Activated CD4-positive, alpha-beta T cell treated with anti-CD3 and anti-CD28 coated beads for 4 hours (primary cell): ENCODE results near the gene CLCN1.
"Not testable (repeated sequence)": the region's sequence is repeated elsewhere in the genome, so short reads cannot be mapped to it uniquely, and the experiment has no call there.

ENCODE experiments used
- DNase-seq, 2 donors: peaks; one replicate each; pipeline ENCODE4 v3.0.0-alpha.2; 2020

Gene CLCN1

GRCh38 chr7:143388051-143388450 lies 72.1 kb downstream of the CLCN1 start:
- DNase-seq, result no peak

DNA sequence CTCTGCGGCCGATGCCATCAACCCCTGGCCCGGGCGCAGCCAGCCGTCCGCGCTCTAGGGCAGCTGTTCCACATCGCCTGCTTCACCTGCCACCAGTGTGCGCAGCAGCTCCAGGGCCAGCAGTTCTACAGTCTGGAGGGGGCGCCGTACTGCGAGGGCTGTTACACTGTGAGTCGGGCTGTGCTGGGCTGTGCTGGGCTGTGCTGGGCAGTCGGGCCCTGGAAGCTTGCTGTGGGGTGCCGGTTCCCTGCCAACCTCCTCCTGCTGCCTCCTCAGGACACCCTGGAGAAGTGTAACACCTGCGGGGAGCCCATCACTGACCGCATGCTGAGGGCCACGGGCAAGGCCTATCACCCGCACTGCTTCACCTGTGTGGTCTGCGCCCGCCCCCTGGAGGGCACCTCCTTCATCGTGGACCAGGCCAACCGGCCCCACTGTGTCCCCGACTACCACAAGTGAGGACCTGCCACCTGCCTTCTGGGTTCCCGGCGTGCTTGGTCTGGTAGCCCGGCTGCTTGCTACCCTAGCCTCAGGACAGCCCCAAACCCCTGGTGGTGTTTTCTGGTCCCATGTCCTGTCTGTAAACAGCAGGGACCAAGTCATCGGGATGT lies 72.7 kb downstream of the CLCN1 start:
- no peak for DNase-seq

DNA sequence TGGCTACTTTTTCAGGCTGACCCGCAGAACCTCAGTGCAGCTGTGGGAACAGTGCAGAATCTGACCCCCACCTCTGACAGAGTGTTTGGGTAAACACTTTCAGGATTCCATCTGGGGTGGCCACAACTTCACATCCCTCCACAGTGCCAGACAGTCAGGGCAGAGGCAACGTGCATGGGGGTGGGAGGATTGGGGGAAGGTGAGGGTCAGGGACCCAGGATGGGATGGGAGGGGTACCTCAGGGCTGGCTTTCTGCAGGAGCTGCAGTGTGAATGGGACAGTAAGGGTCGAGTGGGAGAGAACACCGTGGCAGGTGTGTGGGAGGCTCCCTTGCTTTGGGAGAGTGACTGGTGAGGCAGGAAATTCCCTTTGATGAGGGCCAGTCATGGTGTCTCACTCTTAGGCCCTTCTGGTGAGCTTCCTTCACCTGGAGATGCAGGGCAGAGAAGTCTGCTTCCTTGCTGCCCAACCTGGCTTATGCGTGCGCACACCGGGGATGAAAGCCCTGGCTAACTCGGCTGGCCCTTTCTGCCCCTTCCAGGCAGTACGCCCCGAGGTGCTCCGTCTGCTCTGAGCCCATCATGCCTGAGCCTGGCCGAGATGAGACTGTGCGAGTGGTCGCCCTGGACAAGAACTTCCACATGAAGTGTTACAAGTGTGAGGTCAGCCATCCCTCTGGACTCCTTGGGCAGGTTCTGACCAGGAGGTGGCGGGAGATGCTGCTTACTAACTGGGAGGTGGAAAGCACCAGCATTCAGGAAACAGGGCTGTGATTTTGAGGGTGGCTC lies 73.6 kb downstream of the CLCN1 start:
- DNase-seq, result no peak

GRCh38 chr7:143390104-143390772 lies 74.3 kb downstream of the CLCN1 start:
- no peak for DNase-seq

GRCh38 chr7:143390773-143391317 lies 74.9 kb downstream of the CLCN1 start:
- DNase-seq, result no peak

DNA sequence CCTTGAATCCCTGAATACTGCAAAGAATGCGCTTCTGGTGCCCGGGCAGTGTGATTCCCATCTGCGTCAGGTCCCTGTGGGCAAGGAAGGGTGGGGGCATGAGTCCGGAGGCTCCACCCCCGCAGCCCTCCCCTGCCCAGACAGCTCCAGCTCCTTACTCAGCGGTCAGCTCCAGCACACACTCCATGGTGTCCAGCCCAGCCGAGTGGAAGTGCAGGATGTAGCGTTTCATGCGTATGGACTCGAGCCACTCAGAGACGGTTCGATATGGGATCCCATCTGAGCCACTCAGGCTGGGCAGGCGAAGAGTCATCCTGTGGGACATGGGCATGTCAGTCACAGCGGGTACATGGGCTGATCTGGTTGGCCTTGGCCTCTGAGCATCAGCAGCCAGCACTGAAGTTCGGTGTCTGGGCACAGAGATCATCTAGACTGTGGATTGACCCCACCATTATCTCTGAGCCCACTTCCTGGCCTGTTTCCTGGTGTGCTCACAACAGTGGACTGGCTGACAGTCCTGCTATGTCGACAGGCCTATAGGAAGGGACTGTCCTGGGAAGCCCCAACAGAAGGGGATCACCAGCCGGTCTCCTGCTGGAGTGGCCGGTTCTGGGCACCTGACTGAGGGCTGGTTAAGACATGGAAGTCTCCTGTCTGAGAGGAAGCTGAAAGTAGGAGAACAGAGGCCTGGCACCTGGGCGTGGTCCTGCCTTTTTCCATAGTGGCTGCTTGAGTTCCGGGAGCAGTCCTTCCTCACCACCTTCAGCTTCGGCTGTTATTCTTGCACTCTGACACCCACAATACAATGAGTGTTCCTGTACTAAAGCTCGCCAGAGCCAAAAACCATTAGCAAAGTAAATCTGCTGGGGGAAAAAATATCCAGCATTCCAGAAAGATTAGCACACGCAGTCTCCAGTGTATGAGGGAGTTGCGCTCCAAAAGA lies 75.8 kb downstream of the CLCN1 start:
- no peak for DNase-seq

DNA sequence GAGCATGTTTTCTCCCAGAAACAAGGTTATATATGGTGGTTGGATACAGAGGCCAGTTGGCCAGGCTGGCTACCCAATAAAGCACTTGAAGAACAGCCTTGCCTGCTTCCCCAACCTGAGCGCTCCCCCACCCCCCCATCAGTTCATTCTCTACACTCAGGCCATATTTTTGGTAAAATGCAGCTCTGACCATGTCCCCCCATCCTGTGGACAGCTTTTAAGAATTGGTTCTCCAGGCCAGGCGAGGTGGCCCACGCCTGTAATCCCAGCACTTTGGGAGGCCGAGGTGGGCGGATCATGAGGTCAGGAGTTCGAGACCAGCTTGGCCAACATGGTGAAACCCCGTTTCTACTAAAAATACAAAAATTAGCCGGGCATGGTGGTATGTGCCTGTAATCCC lies 76.5 kb downstream of the CLCN1 start:
- not testable (repeated sequence) for DNase-seq

DNA sequence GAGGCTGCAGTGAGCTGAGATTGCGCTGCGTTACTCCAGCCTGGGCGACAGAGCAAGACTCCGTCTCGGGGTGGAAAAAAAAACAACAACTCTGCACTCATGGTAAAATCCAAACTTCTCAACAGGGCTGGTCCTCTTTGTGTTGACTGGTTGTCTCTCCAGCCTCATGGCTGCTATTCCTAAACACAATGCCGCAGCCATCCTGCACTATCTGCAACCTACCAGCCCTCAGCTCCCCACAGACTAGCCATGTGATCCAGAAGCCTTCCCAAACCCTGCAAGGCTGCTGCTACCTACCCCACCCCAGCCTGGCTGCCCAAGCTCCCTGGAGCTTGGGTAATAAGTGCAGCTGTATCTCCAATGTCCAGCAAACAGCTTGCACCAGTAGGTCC lies 77.0 kb downstream of the CLCN1 start:
- no peak for DNase-seq

DNA sequence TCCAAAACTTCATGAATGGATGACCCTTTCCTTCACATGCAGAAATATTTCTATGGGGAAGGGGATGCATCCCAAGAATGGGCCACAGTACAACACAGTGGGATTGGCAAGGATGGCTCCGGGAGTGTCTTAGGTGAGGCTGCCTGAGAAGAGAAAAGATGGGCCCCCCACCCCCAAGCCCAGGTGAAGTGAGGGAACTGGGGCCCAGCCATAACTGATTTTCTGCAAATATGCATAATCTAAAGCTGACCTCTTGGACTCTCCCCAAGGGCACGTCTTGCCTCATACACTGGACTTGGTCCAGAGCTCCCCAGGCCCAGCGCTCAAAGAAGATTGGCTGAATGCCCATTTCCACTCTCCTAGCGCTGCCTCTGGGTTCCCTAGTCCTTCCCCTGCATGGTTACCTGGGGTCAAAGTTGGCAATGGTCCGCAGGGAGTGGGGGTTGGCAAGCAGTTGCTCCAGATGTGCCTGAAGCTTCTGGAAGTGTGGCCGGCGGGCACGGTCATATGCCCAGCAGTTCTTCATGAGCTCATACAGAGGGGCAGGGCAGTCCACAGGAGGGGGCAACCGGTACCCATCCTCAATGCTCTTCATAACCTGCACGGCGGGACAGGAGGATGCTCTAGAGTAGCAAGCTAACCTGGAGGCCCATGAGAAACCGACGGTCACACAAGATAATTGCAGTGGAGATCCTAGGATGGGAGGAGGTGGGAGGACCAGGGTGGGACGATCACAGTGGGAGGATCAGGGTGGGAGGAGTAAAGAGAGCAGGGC lies 77.5 kb downstream of the CLCN1 start:
- DNase-seq, result no peak

DNA sequence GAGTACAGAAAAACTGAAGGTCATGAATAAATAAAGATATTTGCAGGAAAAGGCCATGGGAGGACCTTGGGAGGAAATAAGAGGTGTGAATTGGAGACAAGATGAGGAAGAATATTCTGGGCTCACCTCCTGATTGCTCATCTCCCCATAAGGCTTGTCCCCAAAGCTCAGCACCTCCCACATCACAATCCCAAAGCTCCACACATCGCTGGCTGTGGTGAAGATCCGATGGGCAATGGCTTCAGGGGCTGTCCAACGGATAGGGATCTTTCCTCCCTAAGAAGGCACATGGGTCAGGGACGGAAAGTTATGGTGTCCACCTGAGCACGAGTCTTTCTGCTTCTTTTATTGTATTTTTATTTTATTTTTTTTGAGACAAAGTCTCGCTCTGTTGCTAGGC lies 78.2 kb downstream of the CLCN1 start:
- no peak for DNase-seq

GRCh38 chr7:143394777-143395176 lies 78.9 kb downstream of the CLCN1 start:
- DNase-seq, result no peak

GRCh38 chr7:143395187-143396149 lies 79.6 kb downstream of the CLCN1 start:
- DNase-seq, result no peak

DNA sequence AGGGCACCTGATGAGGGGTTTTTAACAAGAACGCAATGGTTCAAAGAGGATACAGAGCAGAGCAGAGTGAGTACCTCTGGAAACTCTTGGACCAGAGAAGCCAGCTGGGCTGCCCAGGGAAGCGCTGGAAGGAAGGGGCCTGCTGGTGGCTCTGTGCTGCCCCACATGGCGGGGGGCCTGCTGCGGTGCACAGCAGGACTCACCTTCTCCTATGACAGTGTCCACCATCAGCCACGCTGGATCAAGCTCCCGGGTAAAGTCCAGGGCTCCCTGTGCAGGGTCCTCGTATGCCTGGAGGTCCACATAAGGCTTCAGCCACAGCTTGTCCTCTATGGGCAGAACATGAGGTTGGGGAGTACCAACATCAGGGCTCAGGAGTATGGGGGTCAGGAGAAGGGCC lies 80.3 kb downstream of the CLCN1 start:
- no peak for DNase-seq

DNA sequence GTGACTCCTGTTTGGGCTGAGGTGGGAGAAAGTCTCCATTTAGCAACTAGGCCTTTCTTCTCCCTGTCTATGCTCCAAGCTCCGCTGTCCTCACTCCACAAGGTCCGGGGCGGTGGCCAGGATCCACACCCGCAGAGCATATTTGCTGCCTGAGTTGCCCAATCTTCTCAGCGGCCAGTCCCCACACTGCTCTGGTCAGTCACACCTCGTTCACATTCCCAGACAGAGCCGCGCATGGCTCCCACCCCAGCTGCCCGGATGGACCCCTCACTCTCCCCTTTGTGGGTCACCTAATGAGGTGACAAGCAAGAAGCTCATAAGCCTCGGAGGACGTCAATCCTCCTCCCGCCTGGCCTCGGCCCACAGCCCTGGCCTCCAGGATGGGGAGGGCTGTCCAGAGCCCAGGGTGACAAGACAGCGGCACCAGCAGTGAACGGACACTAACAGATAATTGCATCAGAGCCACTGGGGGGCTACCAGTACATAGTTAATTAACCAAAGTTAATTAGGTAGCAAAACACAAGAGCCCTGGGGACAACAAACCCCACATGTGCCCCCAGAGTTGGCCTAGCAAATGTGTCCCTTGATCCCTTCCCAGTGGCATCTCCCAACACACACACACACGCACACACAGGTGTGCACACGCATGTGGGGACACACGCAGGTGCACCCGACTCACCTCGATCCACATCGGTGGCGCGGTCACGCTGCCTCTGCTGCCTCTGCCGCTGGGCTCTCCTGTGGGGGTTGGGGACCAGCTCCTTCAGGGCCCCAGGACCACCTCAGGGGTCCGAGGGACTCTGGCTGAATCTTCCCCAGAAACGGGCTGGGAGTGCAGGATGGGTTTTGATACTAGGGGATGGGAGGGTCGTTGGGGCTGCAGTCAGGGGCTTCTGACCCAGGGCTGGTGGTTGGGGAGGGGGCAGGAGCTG lies 81.0 kb downstream of the CLCN1 start:
- no peak for DNase-seq

DNA sequence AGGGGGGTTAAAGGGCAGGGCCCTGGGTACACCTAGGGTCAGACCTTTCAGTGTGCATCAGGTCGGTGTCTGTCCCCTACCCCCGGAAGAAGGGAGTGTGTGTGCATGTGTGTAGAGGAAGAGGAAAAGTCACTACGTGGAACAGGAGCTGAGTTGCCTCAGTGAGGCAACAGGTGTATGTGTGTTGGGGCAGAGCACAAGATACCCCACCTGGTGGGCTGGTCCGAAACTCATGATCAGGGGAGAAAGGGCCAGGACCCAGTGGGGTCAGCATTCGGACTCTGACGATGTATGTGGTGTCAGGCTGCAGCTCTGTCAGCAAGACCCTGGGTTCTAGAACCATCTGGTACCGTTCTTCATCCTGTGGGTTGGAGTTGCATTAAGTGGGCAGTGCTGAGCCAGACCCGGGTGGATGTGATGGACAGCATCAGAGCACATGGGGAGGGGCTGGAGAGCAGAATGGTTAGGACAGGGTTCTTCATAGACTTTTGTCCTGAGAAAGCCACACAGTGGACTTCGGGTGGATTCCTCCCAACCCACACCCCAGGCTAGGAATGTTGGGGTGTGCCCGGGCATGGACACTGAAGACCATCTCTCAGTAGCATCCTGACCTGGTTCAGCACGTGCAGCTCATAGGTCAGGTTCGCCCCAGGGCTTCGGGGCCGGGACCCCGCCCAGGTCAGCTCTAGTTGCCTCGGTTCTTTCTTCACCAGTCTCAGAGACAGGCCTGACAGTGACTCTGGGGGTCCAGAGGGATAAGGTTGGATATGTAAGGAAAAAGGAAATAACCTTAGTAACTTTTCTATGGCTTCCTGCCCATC lies 82.0 kb downstream of the CLCN1 start:
- no peak for DNase-seq

GRCh38 chr7:143398616-143399015 lies 82.7 kb downstream of the CLCN1 start:
- DNase-seq, result no peak

DNA sequence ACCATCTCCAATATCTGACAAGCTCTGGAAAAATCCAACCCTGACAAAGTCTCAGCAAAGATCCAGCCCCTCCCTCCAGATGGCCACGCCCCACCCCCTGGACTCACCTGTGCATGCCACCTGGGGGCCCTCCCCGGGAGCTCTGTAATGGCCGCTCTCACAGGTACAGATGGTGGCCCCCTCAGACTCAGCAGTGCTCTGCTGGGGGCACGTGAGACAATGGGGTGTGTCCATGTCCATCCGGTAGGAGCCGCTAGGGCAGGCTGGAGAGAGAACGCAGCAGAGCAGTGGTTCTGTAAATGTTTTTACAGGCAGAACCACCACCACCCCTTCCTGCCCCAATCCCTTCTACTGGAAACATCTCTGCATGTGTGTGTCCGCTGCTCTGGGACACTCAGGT lies 83.2 kb downstream of the CLCN1 start:
- no peak for DNase-seq

DNA sequence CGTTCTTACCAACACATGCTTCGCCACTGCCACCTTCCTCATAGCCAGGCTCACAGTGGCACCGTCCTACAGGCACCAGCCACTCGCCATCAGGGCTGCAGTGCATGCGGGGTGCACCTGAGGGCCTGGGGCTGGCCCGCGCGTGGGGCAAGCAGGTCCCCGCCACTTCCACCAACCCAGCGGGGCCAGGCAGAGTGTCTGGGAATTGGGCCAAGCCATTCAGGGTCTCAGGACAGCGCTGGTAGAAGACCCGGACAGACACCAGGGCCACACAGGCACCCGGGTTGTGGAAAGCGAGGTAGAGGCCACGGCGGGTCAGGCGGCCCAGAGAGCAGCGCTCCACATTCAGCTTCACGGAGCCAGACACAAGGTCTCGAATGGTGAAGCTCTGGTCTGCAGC lies 83.7 kb downstream of the CLCN1 start:
- no peak for DNase-seq

DNA sequence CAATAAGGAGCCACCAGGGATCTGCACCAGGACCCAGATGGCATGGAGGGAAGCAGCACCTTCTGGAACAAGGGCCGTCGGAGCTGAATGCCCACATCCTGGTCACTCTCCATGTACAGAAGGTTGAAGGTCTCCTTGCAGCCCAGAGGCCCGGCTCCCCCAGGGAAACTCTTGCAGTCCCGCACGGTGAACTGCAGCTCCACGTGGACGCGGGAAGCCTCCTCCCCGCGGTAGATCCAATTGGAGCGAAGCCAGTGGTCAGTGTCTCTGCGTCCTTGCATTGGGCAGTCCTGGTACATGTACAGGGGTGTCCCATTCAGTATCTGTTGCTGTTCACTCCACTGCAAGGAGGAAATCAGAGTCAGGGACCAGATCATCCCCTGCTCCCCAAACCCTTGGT lies 85.4 kb downstream of the CLCN1 start:
- no peak for DNase-seq
